ENCODE results near the gene ULBP2. TPM values are rescaled to one million over a fixed set of nuclear protein-coding genes. Genes with fewer than 3 reads are reported as not detected.
A peak's percentile ranks its signal among the peaks of the same experiment; 100 is the strongest.

The ULBP2 gene, protein sequence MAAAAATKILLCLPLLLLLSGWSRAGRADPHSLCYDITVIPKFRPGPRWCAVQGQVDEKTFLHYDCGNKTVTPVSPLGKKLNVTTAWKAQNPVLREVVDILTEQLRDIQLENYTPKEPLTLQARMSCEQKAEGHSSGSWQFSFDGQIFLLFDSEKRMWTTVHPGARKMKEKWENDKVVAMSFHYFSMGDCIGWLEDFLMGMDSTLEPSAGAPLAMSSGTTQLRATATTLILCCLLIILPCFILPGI
- polyA plus RNA-seq, result 0.09 TPM
- long read RNA-seq, donor 1, result 0 reads
- long read RNA-seq, donor 2, result 0 reads
- long read RNA-seq, donor 3, result 0 reads
- long read RNA-seq, donor 4, result 0 reads
- long read RNA-seq, donor 5, result 0 reads
- long read RNA-seq, donor 6, result 0 reads
- long read RNA-seq, donor 7, result 0 reads
- long read RNA-seq, donor 8, partial matches to known transcripts, result 0 of 1 reads
- long read RNA-seq, donor 8, other reads (novel, unspliced or antisense), result 0 of 1 reads
- long read RNA-seq, donor 9, result 0 reads
- long read RNA-seq, donor 10, result 0 reads
- long read RNA-seq, donor 11, result 0 reads

DNA sequence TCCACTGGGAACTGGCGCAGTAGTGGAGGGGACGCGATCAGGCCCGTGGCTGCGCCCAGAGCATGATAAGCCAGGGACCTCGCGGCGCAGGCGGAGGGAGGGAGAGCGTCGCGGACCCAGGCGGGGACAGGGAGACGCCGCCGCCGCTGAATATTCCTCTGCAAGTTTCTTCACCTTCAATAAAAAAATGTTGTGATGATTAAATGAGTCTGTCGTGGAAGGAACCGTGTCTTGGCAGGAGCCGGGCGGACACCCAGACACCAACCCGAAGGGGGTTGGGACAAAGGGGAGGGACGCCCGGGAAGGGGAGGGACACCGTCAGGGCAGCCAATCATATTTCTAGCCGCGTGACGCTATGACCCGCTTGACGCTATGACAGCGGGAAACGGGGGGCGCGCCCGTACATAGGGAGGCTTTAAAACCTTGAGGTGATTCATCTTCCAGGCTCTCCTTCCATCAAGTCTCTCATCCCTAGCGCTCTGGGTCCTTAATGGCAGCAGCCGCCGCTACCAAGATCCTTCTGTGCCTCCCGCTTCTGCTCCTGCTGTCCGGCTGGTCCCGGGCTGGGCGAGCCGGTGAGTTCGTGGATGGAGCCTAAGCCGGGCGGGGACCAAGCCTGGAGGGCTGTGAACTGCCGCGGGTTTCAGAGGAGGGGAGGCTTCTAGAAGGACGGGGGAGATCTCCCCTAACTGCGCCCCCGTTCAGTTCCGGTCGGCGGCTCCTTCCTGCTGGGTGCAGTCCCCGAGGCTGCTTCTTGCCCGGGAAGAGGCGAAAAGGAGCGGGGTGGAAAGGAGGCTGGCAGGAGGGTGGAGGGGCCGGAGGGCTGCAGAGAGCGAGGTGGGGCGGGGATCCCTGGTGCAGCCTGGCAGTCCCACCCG is at the start of gene ULBP2:
ULBP2 (plus strand) TSS at position 432 of the 878 bp plus-strand sequence; CDS start at position 491, 59 bp downstream.
- peaks cover 69% of the 10 kb centered on the region for H3K27me3 ChIP-seq (ENCODE audit: control insufficient read depth, insufficient read depth, low read length)
- no peaks in the 10 kb centered on the region for H3K36me3 ChIP-seq (ENCODE audit: control insufficient read depth, insufficient read depth, low read length)
- peaks cover 3% of the 10 kb centered on the region for H3K4me1 ChIP-seq (ENCODE audit: control insufficient read depth, insufficient read depth, low read length)
- DNase-seq, result peak; percentile 61 to 80
- H3K9me3 ChIP-seq (ENCODE audit: control insufficient read depth, low read depth, low read length), result peaks cover 12% of the 10 kb centered on the region
- peak within 1 kb of the TSS; percentile 40 for H3K4me3 ChIP-seq (ENCODE audit: low read length)
- H3K27ac ChIP-seq (ENCODE audit: low read length), result no peak within 1 kb of the TSS
- WGBS (ENCODE audit: insufficient coverage, low lambda C conversion rate), result no CpG with 5 or more reads among the region's 62 CpGs

DNA sequence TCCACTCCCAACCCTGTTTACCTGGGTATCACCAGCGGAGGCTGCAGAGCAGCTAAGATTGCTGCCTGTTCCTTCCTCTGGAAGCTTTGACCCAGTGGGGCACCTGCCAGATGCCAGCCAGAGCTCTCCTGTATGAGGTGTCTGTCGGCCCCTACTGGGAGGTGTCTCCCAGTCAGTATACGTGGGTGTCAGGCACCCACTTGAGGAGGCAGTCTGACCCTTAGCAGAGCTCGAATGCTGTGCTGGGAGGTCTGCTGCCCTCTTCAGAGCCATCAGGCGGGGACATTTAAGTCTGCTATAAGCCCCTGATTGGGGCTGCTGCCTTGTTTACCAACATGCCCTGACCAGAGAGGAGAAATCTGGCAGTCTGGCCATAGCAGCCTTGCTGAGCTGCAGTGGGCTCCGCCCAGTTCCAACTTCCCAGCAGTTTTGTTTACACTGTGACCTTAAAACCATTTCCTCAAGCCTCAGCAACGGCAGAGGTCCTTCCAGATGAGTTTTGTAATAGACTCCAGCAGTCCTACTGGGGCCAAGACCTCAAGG is 46.7 kb upstream of the ULBP2 start:
- no CpG with 5 or more reads among the region's 7 CpGs for WGBS (ENCODE audit: insufficient coverage, low lambda C conversion rate)
- H3K4me3 ChIP-seq (ENCODE audit: low read length), result no peak overlapping the region
- H3K27ac ChIP-seq (ENCODE audit: low read length), result no peak overlapping the region
- H3K27me3 ChIP-seq (ENCODE audit: control insufficient read depth, insufficient read depth, low read length), result no peaks in the 10 kb centered on the region
- H3K4me1 ChIP-seq (ENCODE audit: control insufficient read depth, insufficient read depth, low read length), result peaks cover 10% of the 10 kb centered on the region
- peak; percentile 37 to 55 for DNase-seq
- no peaks in the 10 kb centered on the region for H3K9me3 ChIP-seq (ENCODE audit: control insufficient read depth, low read depth, low read length)
- H3K36me3 ChIP-seq (ENCODE audit: control insufficient read depth, insufficient read depth, low read length), result no peaks in the 10 kb centered on the region

DNA sequence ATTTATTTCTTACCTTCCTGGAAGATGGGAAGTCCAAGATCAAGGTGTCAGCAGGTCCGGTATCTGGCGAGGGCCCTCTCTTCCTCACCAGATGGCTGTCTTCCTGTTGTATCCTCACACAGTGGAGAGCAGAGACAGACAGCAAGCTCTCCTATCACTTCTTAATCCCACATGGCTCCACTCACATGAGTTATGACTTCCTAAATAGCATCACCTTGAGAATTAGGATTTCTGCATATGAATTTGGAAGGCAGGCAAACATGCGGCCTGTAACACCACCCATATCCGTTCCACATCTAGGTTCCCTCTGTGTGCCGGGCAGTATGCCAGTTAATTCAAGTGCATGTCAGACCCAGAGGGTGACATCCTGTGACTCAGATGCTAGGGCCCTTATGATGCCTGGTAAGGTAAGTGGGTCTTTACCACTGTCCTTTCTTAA is 46.0 kb upstream of the ULBP2 start:
- Histone ChIP-seq H3K4me3 (ENCODE audit: low read length) (no peak overlapping the region), H3K9me3 (ENCODE audit: control insufficient read depth, low read depth, low read length) (no peaks in the 10 kb centered on the region), H3K4me1 (ENCODE audit: control insufficient read depth, insufficient read depth, low read length) (peaks cover 10% of the 10 kb centered on the region), H3K36me3 (ENCODE audit: control insufficient read depth, insufficient read depth, low read length) (no peaks in the 10 kb centered on the region), H3K27ac (ENCODE audit: low read length) (no peak overlapping the region), H3K27me3 (ENCODE audit: control insufficient read depth, insufficient read depth, low read length) (no peaks in the 10 kb centered on the region)
- no CpG with 5 or more reads among the region's 5 CpGs for WGBS (ENCODE audit: insufficient coverage, low lambda C conversion rate)
- DNase-seq, result no peak

DNA sequence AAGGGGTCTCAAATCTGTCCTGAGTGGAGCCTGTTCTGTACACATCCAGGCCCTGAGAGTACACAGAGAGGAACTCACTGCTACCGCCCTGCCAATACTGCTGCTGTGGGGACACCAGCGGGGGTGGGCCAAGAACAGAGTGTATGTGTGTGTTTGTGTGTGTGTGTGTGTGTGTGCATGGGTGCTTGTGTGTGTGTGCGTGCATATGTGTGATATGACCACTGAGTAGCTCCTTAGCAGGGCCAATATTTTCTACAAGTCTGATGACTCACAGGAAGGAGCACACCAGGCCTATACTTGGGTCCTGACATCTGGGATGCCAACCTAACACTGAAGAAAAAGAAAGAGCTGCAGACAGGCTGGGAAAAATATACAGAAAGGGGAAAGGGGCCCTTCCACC is 45.3 kb upstream of the ULBP2 start:
- Histone ChIP-seq H3K36me3 (ENCODE audit: control insufficient read depth, insufficient read depth, low read length) (no peaks in the 10 kb centered on the region), H3K9me3 (ENCODE audit: control insufficient read depth, low read depth, low read length) (no peaks in the 10 kb centered on the region), H3K27me3 (ENCODE audit: control insufficient read depth, insufficient read depth, low read length) (no peaks in the 10 kb centered on the region), H3K27ac (ENCODE audit: low read length) (no peak overlapping the region), H3K4me3 (ENCODE audit: low read length) (no peak overlapping the region), H3K4me1 (ENCODE audit: control insufficient read depth, insufficient read depth, low read length) (peaks cover 10% of the 10 kb centered on the region)
- no peak for DNase-seq
- WGBS (ENCODE audit: insufficient coverage, low lambda C conversion rate), result no CpG with 5 or more reads among the region's 3 CpGs

GRCh38 chr6:149897015-149897697 is 44.7 kb upstream of the ULBP2 start:
- DNase-seq, result peak; percentile 33 to 64
- Histone ChIP-seq H3K27ac (ENCODE audit: low read length) (no peak overlapping the region), H3K4me1 (ENCODE audit: control insufficient read depth, insufficient read depth, low read length) (peaks cover 10% of the 10 kb centered on the region), H3K4me3 (ENCODE audit: low read length) (no peak overlapping the region), H3K36me3 (ENCODE audit: control insufficient read depth, insufficient read depth, low read length) (no peaks in the 10 kb centered on the region), H3K9me3 (ENCODE audit: control insufficient read depth, low read depth, low read length) (no peaks in the 10 kb centered on the region), H3K27me3 (ENCODE audit: control insufficient read depth, insufficient read depth, low read length) (no peaks in the 10 kb centered on the region)
- WGBS (ENCODE audit: insufficient coverage, low lambda C conversion rate), result 39% methylated on average over 4 of the region's 13 CpGs

DNA sequence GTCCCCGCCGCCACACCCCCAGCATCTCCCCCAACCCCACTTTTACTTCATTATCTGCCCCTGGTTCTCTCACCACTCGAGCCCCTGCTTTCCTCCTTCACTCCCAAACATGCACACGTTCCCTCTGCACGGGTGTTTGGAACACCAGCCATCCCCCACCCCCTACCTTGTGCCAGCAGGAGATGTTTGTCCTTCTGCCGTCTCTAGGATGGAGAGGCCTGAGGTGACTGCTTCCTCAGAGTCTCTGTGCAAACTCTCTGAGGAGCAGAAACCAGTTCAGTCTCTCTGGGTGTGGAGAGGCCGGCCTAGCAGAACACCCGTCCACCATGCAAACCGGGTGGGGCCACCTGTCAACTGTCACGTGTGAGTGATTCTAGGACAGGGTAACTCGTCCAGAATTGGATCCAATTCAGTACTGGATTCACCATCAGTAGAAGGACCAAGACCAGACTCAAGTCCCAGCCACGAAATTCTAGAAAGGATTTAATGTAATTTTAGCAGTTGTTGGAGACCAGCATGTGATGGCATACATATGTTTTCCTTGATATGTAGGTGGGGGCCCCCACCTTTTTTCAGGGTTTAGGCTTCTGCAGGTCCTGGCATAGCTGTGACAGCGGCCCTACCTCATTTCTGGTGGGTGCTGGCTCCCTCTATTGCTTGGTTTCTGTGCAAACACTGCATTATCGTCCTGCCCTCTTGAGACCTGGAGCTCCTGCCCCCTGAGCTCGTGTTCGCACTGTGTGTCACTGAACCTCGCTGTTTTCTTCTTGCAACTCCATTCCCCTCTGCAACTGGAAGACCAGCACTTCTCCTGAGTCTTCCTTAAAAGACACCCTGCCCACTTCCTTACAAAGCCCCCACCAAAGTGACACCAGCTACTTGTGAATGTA is 43.7 kb upstream of the ULBP2 start, which contains the start of gene RAET1E:
RAET1E (minus strand) TSS at position 259 of the 890 bp plus-strand sequence. CDS start 7,212 bp downstream, outside the sequence.
- Histone ChIP-seq H3K27me3 (ENCODE audit: control insufficient read depth, insufficient read depth, low read length) (no peaks in the 10 kb centered on the region), H3K4me1 (ENCODE audit: control insufficient read depth, insufficient read depth, low read length) (peaks cover 10% of the 10 kb centered on the region), H3K36me3 (ENCODE audit: control insufficient read depth, insufficient read depth, low read length) (no peaks in the 10 kb centered on the region), H3K27ac (ENCODE audit: low read length) (no peak within 1 kb of the TSS), H3K9me3 (ENCODE audit: control insufficient read depth, low read depth, low read length) (no peaks in the 10 kb centered on the region), H3K4me3 (ENCODE audit: low read length) (no peak within 1 kb of the TSS)
- 80% methylated on average over 2 of the region's 17 CpGs for WGBS (ENCODE audit: insufficient coverage, low lambda C conversion rate)
- DNase-seq, result no peak

DNA sequence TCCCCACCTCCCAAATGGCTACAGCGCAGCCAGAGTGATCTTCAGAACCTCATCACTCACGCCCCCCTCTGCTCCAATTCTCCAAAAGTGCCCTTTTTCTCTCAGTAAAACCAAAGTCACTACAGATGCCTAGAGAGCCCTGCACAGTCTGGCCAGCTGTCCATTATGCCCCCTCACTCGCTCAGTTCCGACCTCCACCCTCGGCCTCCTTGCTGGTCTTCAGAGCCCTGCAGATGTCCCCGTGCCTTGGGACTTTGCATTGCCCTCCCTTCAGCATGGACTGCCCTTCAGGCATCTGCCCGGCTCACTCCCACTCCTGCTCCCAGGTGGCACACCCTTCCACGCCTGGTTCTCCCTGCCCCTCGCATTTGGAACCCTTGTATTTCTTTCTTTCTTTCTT is 42.8 kb upstream of the ULBP2 start:
- no peak overlapping the region for H3K4me3 ChIP-seq (ENCODE audit: low read length)
- WGBS (ENCODE audit: insufficient coverage, low lambda C conversion rate), result no CpG with 5 or more reads among the region's 9 CpGs
- peaks cover 10% of the 10 kb centered on the region for H3K4me1 ChIP-seq (ENCODE audit: control insufficient read depth, insufficient read depth, low read length)
- no peaks in the 10 kb centered on the region for H3K27me3 ChIP-seq (ENCODE audit: control insufficient read depth, insufficient read depth, low read length)
- no peak for DNase-seq
- no peaks in the 10 kb centered on the region for H3K36me3 ChIP-seq (ENCODE audit: control insufficient read depth, insufficient read depth, low read length)
- no peaks in the 10 kb centered on the region for H3K9me3 ChIP-seq (ENCODE audit: control insufficient read depth, low read depth, low read length)
- no peak overlapping the region for H3K27ac ChIP-seq (ENCODE audit: low read length)

- H3K27me3 ChIP-seq (ENCODE audit: control insufficient read depth, insufficient read depth, low read length), result no peaks in the 10 kb centered on the region
- H3K4me3 ChIP-seq (ENCODE audit: low read length), result no peak overlapping the region
- DNase-seq, result no peak
- no CpG with 5 or more reads among the region's 6 CpGs for WGBS (ENCODE audit: insufficient coverage, low lambda C conversion rate)
- no peak overlapping the region for H3K27ac ChIP-seq (ENCODE audit: low read length)
- no peaks in the 10 kb centered on the region for H3K36me3 ChIP-seq (ENCODE audit: control insufficient read depth, insufficient read depth, low read length)
- no peaks in the 10 kb centered on the region for H3K9me3 ChIP-seq (ENCODE audit: control insufficient read depth, low read depth, low read length)
- H3K4me1 ChIP-seq (ENCODE audit: control insufficient read depth, insufficient read depth, low read length), result peaks cover 10% of the 10 kb centered on the region
Observed at GRCh38 chr6:149899486-149899885, 42.3 kb upstream of the ULBP2 start.

- Histone ChIP-seq H3K4me3 (ENCODE audit: low read length) (no peak overlapping the region), H3K9me3 (ENCODE audit: control insufficient read depth, low read depth, low read length) (no peaks in the 10 kb centered on the region), H3K27me3 (ENCODE audit: control insufficient read depth, insufficient read depth, low read length) (no peaks in the 10 kb centered on the region), H3K27ac (ENCODE audit: low read length) (no peak overlapping the region), H3K36me3 (ENCODE audit: control insufficient read depth, insufficient read depth, low read length) (no peaks in the 10 kb centered on the region), H3K4me1 (ENCODE audit: control insufficient read depth, insufficient read depth, low read length) (peaks cover 9% of the 10 kb centered on the region)
- no CpG with 5 or more reads among the region's 7 CpGs for WGBS (ENCODE audit: insufficient coverage, low lambda C conversion rate)
- DNase-seq, result no peak
Observed at GRCh38 chr6:149899926-149900619, 41.7 kb upstream of the ULBP2 start.
